Osteocyte (in vitro differentiated cells): Measurements from ENCODE around the gene ESYT3. TPM values are rescaled to one million over a fixed set of nuclear protein-coding genes. Genes with fewer than 3 reads are reported as not detected.

ENCODE experiments used
- DNase-seq: peaks from one replicate; pipeline ENCODE4 v3.0.0; 2021; ENCODE audit warnings: mixed read lengths; ENCODE audit not compliant: unreplicated experiment; ENCODE audit errors: extremely low spot score
- H3K27ac Mint-ChIP-seq: one replicate; pipeline ENCODE4 v1.8.0; 2021; ENCODE audit warnings: mild to moderate bottlenecking, mixed read lengths; ENCODE audit not compliant: unreplicated experiment
- H3K27me3 Mint-ChIP-seq: one replicate; pipeline ENCODE4 v1.8.0; 2021; ENCODE audit warnings: mixed read lengths; ENCODE audit not compliant: unreplicated experiment
- H3K36me3 Mint-ChIP-seq: one replicate; pipeline ENCODE4 v1.8.0; 2021; ENCODE audit warnings: mixed read lengths; ENCODE audit not compliant: unreplicated experiment
- H3K4me1 Mint-ChIP-seq: one replicate; pipeline ENCODE4 v1.8.0; 2021; ENCODE audit warnings: mixed read lengths; ENCODE audit not compliant: unreplicated experiment
- H3K4me3 Mint-ChIP-seq: one replicate; pipeline ENCODE4 v1.8.0; 2021; ENCODE audit warnings: mild to moderate bottlenecking, moderate library complexity, mixed read lengths; ENCODE audit not compliant: unreplicated experiment
- H3K9me3 Mint-ChIP-seq: one replicate; pipeline ENCODE4 v1.8.0; 2021; ENCODE audit warnings: mixed read lengths; ENCODE audit not compliant: unreplicated experiment
- total RNA-seq: library from RNA; stranded (reverse); gene quantifications from 2 replicates; pipeline ENCODE4 v1.2.1, GENCODE V29; 2021
- TF ChIP-seq, protein P1 (sequence below): fragments of 200-600 bp; sonication (generic); IDR thresholded peaks from 2 replicates; pipeline ENCODE4 v1.5.0; 2021; ENCODE audit warnings: antibody characterized with exemption, mild to moderate bottlenecking, moderate library complexity

Gene ESYT3
- total RNA-seq, 1 donor from 2014 or later: 0.21 TPM

DNA sequence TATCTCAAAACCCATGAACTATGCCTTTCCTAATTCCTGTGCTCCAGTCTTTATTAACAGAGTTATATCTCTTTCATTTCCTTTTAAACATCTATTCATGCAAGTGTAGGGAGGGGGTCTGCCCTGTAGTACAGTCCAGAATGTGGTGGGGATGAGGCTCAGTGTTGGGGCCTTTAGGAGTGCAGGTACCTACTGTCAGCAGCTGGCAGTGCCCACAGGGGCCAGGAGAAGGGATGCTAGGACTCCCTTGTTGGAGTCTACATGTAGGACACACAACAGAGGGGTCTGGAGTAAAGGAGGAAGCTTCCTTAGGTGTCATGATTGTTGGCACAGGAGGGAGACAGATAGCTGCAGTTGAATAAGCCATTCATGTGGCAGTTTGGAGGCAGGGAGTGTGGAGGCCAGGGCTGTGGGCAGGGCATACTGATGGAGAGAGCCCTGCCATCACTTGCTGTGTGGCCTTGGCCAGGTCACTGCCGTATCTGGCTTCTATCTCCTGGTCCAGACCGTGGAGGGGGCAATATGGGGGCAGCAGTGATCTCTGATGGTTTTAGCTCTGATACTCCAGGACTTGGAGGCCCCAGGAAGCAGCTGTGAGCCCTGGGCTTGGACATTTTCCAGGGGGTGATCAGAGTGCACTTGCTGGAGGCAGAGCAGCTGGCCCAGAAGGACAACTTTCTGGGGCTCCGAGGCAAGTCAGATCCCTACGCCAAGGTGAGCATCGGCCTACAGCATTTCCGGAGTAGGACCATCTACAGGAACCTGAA, 29.5 kb downstream of the ESYT3 start:
- H3K27ac Mint-ChIP-seq: no peak overlapping the region
- no peaks in the 10 kb centered on the region for H3K4me1 Mint-ChIP-seq
- no peaks in the 10 kb centered on the region for H3K9me3 Mint-ChIP-seq
- DNase-seq: no peak
- H3K4me3 Mint-ChIP-seq: no peak overlapping the region
- peaks cover 5% of the 10 kb centered on the region for H3K27me3 Mint-ChIP-seq
- H3K36me3 Mint-ChIP-seq: no peaks in the 10 kb centered on the region
- TF ChIP-seq, protein P1, sequence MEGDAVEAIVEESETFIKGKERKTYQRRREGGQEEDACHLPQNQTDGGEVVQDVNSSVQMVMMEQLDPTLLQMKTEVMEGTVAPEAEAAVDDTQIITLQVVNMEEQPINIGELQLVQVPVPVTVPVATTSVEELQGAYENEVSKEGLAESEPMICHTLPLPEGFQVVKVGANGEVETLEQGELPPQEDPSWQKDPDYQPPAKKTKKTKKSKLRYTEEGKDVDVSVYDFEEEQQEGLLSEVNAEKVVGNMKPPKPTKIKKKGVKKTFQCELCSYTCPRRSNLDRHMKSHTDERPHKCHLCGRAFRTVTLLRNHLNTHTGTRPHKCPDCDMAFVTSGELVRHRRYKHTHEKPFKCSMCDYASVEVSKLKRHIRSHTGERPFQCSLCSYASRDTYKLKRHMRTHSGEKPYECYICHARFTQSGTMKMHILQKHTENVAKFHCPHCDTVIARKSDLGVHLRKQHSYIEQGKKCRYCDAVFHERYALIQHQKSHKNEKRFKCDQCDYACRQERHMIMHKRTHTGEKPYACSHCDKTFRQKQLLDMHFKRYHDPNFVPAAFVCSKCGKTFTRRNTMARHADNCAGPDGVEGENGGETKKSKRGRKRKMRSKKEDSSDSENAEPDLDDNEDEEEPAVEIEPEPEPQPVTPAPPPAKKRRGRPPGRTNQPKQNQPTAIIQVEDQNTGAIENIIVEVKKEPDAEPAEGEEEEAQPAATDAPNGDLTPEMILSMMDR: no peak

DNA sequence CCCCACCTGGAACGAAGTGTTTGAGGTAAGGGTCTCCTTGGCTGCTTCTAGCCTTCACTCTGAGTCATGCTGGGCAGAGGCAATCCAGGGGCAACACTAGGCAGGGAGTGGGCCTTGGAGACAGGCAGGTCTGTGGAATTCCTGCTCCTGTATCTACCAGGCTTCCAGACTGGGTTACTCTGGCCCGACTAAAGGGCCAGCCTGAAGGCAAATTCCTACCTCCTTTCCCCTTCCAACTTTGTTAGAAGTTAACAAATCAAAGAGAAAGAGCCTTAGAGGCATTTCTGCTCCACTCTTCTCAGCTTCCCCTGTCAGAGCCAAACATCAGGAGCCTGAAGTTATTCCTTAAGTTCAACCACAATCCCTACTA, 30.1 kb downstream of the ESYT3 start:
- no peak for DNase-seq
- Mint-ChIP-seq H3K9me3 (no peaks in the 10 kb centered on the region), H3K4me1 (no peaks in the 10 kb centered on the region), H3K27me3 (peaks cover 5% of the 10 kb centered on the region), H3K27ac (no peak overlapping the region), H3K36me3 (no peaks in the 10 kb centered on the region), H3K4me3 (no peak overlapping the region)
- TF ChIP-seq, protein P1: no peak

DNA sequence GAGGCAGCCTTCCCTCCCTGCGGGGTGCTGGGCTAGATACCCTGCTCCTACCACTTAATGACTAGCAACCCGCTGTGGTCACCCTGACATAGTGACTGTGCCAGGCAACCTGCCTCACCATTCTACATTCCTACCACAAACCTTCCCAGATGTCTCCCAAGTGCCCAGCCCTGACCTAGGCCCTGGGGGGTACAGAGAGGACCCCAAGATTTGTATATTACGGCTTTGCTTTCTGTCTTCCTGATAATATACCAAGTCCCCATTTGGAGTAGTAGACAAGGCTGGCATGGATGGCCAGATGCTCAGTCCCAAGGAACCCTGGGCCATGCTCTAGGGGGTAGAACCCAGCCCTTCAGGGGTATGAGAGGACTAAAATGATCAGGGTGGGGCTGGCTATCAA, 31.0 kb downstream of the ESYT3 start:
- Mint-ChIP-seq H3K4me3 (no peak overlapping the region), H3K9me3 (no peaks in the 10 kb centered on the region), H3K4me1 (no peaks in the 10 kb centered on the region), H3K36me3 (no peaks in the 10 kb centered on the region), H3K27ac (no peak overlapping the region), H3K27me3 (peaks cover 5% of the 10 kb centered on the region)
- TF ChIP-seq, protein P1: no peak
- DNase-seq: no peak

DNA sequence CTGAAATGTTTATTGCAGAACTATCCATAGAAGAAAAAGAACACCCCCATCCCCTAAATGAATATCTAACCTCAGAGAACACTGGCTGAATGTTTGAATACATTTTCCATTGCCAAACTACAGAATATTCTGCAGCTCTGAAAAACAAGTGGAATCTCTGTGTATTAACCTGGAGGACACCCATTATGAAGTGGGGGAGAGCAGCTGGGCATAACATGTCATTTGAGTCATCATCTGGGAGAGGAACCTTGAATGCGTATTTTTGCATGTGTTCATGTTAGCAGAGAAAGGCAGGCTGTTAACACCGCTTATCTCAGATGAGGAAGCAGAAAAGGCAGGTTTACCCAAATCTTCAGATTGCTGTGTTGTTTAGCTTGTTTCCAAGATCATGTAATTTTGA, 31.5 kb downstream of the ESYT3 start:
- TF ChIP-seq, protein P1: no peak
- DNase-seq: no peak
- H3K27ac Mint-ChIP-seq: no peak overlapping the region
- H3K27me3 Mint-ChIP-seq: peaks cover 5% of the 10 kb centered on the region
- H3K36me3 Mint-ChIP-seq: no peaks in the 10 kb centered on the region
- no peaks in the 10 kb centered on the region for H3K4me1 Mint-ChIP-seq
- no peaks in the 10 kb centered on the region for H3K9me3 Mint-ChIP-seq
- no peak overlapping the region for H3K4me3 Mint-ChIP-seq

DNA sequence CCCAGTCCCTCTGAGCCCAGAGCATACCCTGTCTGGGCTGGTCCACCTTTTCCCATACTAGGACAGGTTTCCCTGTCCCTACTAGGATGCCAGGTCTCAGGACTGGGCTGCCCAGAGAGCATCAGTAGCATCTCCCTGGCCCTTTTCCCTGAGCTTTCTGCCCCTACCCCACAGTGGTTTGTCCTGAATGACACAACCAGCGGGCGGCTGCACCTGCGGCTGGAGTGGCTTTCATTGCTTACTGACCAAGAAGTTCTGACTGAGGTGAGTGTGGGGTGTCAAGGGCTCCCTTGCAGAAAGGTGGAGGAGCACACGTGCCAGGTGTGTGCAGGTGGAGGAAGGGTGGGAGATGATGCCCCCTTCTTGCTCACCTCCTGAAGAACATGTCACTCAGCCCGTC, 33.5 kb downstream of the ESYT3 start:
- no peaks in the 10 kb centered on the region for H3K9me3 Mint-ChIP-seq
- H3K27me3 Mint-ChIP-seq: peaks cover 5% of the 10 kb centered on the region
- TF ChIP-seq, protein P1: no peak
- no peaks in the 10 kb centered on the region for H3K4me1 Mint-ChIP-seq
- H3K36me3 Mint-ChIP-seq: no peaks in the 10 kb centered on the region
- H3K4me3 Mint-ChIP-seq: no peak overlapping the region
- DNase-seq: no peak
- H3K27ac Mint-ChIP-seq: no peak overlapping the region
